ENCODE data around the gene CREB5. TPM values are rescaled to one million over a fixed set of nuclear protein-coding genes. Genes with fewer than 3 reads are reported as not detected.

Gene CREB5
- total RNA-seq, 1 donor from 2014 or later, result 0.80 TPM

GRCh38 chr7:28440055-28440601 is 27.8 kb downstream of the CREB5 start:
- TF ChIP-seq CTCF (IDR thresholded peaks at IDR 0.05), result no peak
- ChIA-PET CTCF (no interaction called here), POLR2A (no interaction called here)
- intact Hi-C loops (cut with micrococcal nuclease), result no loop called here
- H3K4me3 Mint-ChIP-seq, result no peak overlapping the region
- no peak for DNase-seq
- H3K36me3 Mint-ChIP-seq (ENCODE audit: low read depth), result no peaks in the 10 kb centered on the region
- no peaks in the 10 kb centered on the region for H3K4me1 Mint-ChIP-seq
- no peak for ATAC-seq (ENCODE audit: low read depth)
- H3K27me3 Mint-ChIP-seq, result peaks cover 30% of the 10 kb centered on the region
- peaks cover 3% of the 10 kb centered on the region for H3K9me3 Mint-ChIP-seq
- no peak overlapping the region for H3K27ac Mint-ChIP-seq

- H3K27me3 Mint-ChIP-seq, result peaks cover 22% of the 10 kb centered on the region
- ATAC-seq (ENCODE audit: low read depth) (no peak), DNase-seq (no peak)
- no peaks in the 10 kb centered on the region for H3K4me1 Mint-ChIP-seq
- no peaks in the 10 kb centered on the region for H3K36me3 Mint-ChIP-seq (ENCODE audit: low read depth)
- H3K27ac Mint-ChIP-seq, result no peak overlapping the region
- H3K9me3 Mint-ChIP-seq, result peaks cover 3% of the 10 kb centered on the region
- POLR2A ChIA-PET, result no interaction called here
- H3K4me3 Mint-ChIP-seq, result no peak overlapping the region
- intact Hi-C loops (cut with micrococcal nuclease), result no loop called here
- CTCF ChIA-PET, result no interaction called here
- no peak for TF ChIP-seq CTCF (IDR thresholded peaks at IDR 0.05)
Measured at GRCh38 chr7:28442540-28443420, 30.5 kb downstream of the CREB5 start.

GRCh38 chr7:28446131-28446530 is 33.8 kb downstream of the CREB5 start:
- Mint-ChIP-seq H3K36me3 (ENCODE audit: low read depth) (no peaks in the 10 kb centered on the region), H3K27ac (no peak overlapping the region), H3K27me3 (peaks cover 21% of the 10 kb centered on the region), H3K4me3 (no peak overlapping the region), H3K9me3 (peaks cover 3% of the 10 kb centered on the region), H3K4me1 (no peaks in the 10 kb centered on the region)
- ChIA-PET POLR2A (interaction anchor here (0.6 kb wide), 1 partner anchor 386 kb away, joined by 5 read pairs; no protein-coding TSS in a partner anchor), CTCF (no interaction called here)
- intact Hi-C loops (cut with micrococcal nuclease), result no loop called here
- DNase-seq, result no peak
- ATAC-seq (ENCODE audit: low read depth), result no peak
- TF ChIP-seq CTCF (IDR thresholded peaks at IDR 0.05), result no peak

GRCh38 chr7:28447071-28447470 is 34.8 kb downstream of the CREB5 start:
- Mint-ChIP-seq H3K4me3 (no peak overlapping the region), H3K4me1 (no peaks in the 10 kb centered on the region), H3K27me3 (peaks cover 19% of the 10 kb centered on the region), H3K27ac (no peak overlapping the region), H3K36me3 (ENCODE audit: low read depth) (no peaks in the 10 kb centered on the region), H3K9me3 (peaks cover under 1% of the 10 kb centered on the region)
- DNase-seq (no peak), ATAC-seq (ENCODE audit: low read depth) (no peak)
- TF ChIP-seq CTCF (IDR thresholded peaks at IDR 0.05), result no peak
- intact Hi-C loops (cut with micrococcal nuclease), result no loop called here
- CTCF ChIA-PET, result no interaction called here
- POLR2A ChIA-PET, result no interaction called here

- Mint-ChIP-seq H3K36me3 (ENCODE audit: low read depth) (no peaks in the 10 kb centered on the region), H3K27me3 (peaks cover 10% of the 10 kb centered on the region), H3K27ac (no peak overlapping the region), H3K4me1 (no peaks in the 10 kb centered on the region), H3K9me3 (no peaks in the 10 kb centered on the region), H3K4me3 (no peak overlapping the region)
- POLR2A ChIA-PET, result no interaction called here
- intact Hi-C loops (cut with micrococcal nuclease), result no loop called here
- CTCF ChIA-PET, result no interaction called here
- DNase-seq (no peak), ATAC-seq (ENCODE audit: low read depth) (no peak)
- no peak for TF ChIP-seq CTCF (IDR thresholded peaks at IDR 0.05)
Measured at GRCh38 chr7:28448708-28449107, 36.4 kb downstream of the CREB5 start.
